H1 (cell line): ENCODE measurements around the gene SLC10A2. TPM values are rescaled to one million over a fixed set of nuclear protein-coding genes. Genes with fewer than 3 reads are reported as not detected.

ENCODE experiments used
- CHD1 ChIP-seq: IDR thresholded peaks from 2 replicates; pipeline ENCODE4 v1.6.1; 2012; ENCODE audit warnings: low read depth, low read length, improper control_type of control experiment
- CTBP2 ChIP-seq: IDR thresholded peaks from 2 replicates; pipeline ENCODE4 v1.7.0; 2011; ENCODE audit warnings: borderline replicate concordance, mild to moderate bottlenecking, moderate library complexity, mixed read lengths, low read length; ENCODE audit not compliant: insufficient read depth, insufficient read length
- RAD21 ChIP-seq, 2 experiments: IDR thresholded peaks in 1 of 2; conservative IDR thresholded peaks in 1 of 2; 2 replicates each; pipeline ENCODE4 v1.6.1; 2011; ENCODE audit warnings: low read depth in 2 of 2, low read length in 2 of 2, improper control_type of control experiment in 1 of 2, inconsistent platforms in 1 of 2, mild to moderate bottlenecking in 1 of 2, moderate library complexity in 1 of 2
- RBBP5 ChIP-seq: IDR thresholded peaks from 2 replicates; pipeline ENCODE4 v1.7.1; 2012; ENCODE audit warnings: low read depth, mild to moderate bottlenecking, inconsistent platforms, low read length, moderate library complexity, borderline replicate concordance
- polyA plus RNA-seq, 7 experiments: library from polyadenylated mRNA; depleted of rRNA in 3 of 7; stranded (reverse) in 5 of 7; unstranded in 2 of 7; fragments of >200 nt in 5 of 7; fragments of 200-250 nt in 2 of 7; gene quantifications; 1 replicate in 5 of 7; 2 replicates in 1 of 7; 4 replicates in 1 of 7; pipeline versions ENCODE4 v1.2.1 to v1.2.3, GENCODE V29; 2011 to 2013; ENCODE audit warnings: missing spikeins in 2 of 7, mixed read lengths in 2 of 7
- total RNA-seq: library from RNA; stranded (reverse); fragmentation: NEBNext Ultra II Directional; extraction: Animal tissue kit (Norgen Biotek cat#: 25700); gene quantifications from 2 replicates; pipeline ENCODE4 v1.2.1, GENCODE V29; 2021
- TF ChIP-seq, protein P1 (sequence below): IDR thresholded peaks from 2 replicates; pipeline ENCODE4 v1.6.1; 2011; ENCODE audit warnings: low read length, improper control_type of control experiment

Gene SLC10A2
- total and polyA plus RNA-seq, 2 of the 8 experiments (the other 6 are each of a cell fraction or from before 2014, with no cell fraction given): not detected

DNA sequence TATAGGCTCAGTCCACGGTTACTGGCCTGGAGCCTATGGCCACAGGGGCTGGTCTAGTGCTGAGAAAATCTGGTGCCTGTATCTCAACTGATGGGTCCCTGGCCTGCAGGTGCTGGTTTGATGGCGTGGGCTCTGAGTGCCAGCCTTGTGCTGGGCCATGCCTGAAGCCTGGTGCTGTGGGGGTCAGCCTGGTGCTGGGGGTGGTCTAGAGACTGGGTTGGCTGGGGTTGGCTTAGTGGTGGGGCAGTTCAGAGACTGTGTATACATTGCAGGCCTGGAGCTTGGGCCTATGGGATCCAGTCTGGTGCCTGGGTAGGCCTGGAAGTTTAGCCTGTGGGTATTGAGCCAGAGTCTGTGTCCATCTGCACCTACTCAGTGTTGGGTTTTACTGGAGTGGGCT is 36.4 kb downstream of the SLC10A2 start (continued):
- TF ChIP-seq, protein P1, sequence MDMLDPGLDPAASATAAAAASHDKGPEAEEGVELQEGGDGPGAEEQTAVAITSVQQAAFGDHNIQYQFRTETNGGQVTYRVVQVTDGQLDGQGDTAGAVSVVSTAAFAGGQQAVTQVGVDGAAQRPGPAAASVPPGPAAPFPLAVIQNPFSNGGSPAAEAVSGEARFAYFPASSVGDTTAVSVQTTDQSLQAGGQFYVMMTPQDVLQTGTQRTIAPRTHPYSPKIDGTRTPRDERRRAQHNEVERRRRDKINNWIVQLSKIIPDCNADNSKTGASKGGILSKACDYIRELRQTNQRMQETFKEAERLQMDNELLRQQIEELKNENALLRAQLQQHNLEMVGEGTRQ: no peak
- TF ChIP-seq RBBP5 (no peak), CTBP2 (no peak), CHD1 (no peak), RAD21 (IDR thresholded peaks at IDR 0.05 in 1 of 2, conservative IDR thresholded peaks at IDR 0.05 in 1 of 2; ENCODE audit: low read depth in 2 of 2, low read length in 2 of 2) (no peak)
